ENCODE data around the gene POU1F1. TPM values are rescaled to one million over a fixed set of nuclear protein-coding genes. Genes with fewer than 3 reads are reported as not detected.
A peak's percentile ranks its signal among the peaks of the same experiment; 100 is the strongest.
"Not testable (repeated sequence)": the region's sequence is repeated elsewhere in the genome, so short reads cannot be mapped to it uniquely, and the experiment has no call there.

Gene POU1F1
- polyA plus RNA-seq, 3 donors from 2014 or later: not detected

DNA sequence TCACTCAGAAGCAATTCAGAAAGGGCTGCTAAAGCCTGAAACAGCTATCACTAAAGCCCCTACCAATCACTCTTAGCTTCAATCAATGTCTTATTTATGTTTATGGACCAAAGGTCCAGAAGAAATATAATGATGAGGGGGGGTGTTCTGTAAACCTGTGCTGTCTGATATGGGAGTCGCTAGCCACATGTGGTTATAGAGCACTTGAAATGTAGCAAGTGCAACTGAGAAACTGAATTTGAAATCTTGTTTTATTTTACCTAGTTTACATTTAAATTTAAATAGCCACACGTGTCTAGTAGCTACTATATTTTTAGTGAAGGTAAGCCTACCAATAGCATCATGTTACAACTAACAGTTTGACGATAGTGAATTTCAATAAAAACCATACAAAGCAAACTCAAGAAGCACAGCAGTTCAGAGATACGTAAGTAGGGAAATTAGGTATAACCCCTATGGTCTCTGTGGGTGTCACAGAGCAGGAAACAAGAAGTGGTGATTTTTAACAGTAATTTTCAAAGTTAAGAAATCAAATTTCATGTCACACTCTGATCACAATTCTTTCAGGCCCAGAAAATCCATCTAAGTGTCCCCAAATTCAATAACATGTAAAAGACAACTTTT is 3.6 kb downstream of the POU1F1 start:
- Mint-ChIP-seq H3K4me3 (no peak overlapping the region), H3K4me1 (peaks cover 31 to 50% of the 10 kb centered on the region in 2 donors), H3K27me3 (ENCODE audit: low read depth in 3 of 3) (peaks cover 0 to 1% (median 0%) of the 10 kb centered on the region in 3 donors), H3K36me3 (no peaks in the 10 kb centered on the region), H3K9me3 (no peaks in the 10 kb centered on the region), H3K27ac (no peak overlapping the region)
- DNase-seq: no peak

DNA sequence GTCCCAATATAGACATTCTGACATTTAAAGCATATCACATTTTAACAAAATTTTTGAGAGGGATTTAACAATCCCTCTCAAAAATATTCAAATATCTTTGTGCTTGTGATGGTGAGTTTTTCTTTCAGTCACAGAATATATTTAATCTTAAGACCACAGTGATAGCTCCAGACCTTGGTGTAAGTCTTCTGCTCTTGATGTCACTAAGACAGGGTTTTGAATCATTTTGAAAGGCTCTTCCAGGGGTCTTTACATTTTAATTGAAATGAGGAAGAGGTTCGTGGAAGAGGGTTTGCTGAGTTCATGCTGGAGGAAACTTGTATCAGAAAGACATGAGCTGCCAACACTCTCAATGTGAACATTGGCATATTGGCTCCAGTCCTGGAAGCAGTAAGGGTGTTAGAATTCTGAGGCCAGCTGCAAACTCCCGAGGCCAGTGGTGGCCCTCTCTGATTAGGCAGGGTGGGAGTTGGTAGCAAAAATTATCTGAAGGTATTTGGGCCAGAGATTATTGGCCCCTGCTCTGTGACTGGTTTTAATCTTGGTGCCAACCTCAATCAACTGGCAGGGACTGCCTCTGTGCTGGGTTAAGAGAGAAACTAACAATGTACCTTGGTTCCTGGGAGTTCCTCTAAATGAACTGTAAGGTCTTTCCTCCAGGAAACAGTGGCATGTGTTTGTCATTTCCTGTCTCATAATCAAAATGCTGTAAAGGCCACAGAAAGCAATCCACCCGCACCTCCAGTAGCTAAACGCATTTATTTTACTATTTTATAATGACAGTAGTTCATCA is 5.3 kb downstream of the POU1F1 start:
- H3K36me3 Mint-ChIP-seq: no peaks in the 10 kb centered on the region
- peaks cover 0 to 1% (median 0%) of the 10 kb centered on the region in 3 donors for H3K27me3 Mint-ChIP-seq (ENCODE audit: low read depth in 3 of 3)
- no peaks in the 10 kb centered on the region for H3K9me3 Mint-ChIP-seq
- DNase-seq: peak in 1 of 3 donors; percentile 1
- H3K4me3 Mint-ChIP-seq: peak overlapping the region in 4 of 5 donors; percentile 5 to 34 (median 22)
- H3K27ac Mint-ChIP-seq: peak overlapping the region in 3 of 6 donors; percentile 3 to 30 (median 3)
- peaks cover 31 to 50% of the 10 kb centered on the region in 2 donors for H3K4me1 Mint-ChIP-seq

DNA sequence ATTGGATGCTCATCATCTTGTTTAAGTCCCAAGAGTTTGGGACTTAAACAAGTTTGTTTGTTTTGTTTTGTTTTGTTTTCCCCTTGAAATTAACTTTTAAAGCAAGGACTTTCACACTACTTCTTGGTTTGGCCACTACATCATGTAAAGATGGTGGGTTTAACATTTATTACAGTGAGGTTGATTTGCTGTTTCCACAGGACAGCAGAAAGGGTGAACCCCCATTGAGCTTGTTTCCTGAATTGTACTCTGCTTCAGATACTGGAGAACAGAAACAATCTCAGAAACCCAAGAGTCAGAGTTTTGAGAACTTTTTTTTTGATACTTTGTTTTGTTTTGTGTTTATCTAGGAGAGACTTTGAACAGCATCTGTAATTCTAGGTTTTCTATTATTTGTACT is 6.7 kb downstream of the POU1F1 start:
- no peak overlapping the region for H3K4me3 Mint-ChIP-seq
- no peak for DNase-seq
- peak overlapping the region in 1 of 6 donors; percentile 39 for H3K27ac Mint-ChIP-seq
- no peaks in the 10 kb centered on the region for H3K9me3 Mint-ChIP-seq
- peaks cover 31 to 50% of the 10 kb centered on the region in 2 donors for H3K4me1 Mint-ChIP-seq
- H3K36me3 Mint-ChIP-seq: no peaks in the 10 kb centered on the region
- peaks cover 0 to 1% (median 0%) of the 10 kb centered on the region in 3 donors for H3K27me3 Mint-ChIP-seq (ENCODE audit: low read depth in 3 of 3)

DNA sequence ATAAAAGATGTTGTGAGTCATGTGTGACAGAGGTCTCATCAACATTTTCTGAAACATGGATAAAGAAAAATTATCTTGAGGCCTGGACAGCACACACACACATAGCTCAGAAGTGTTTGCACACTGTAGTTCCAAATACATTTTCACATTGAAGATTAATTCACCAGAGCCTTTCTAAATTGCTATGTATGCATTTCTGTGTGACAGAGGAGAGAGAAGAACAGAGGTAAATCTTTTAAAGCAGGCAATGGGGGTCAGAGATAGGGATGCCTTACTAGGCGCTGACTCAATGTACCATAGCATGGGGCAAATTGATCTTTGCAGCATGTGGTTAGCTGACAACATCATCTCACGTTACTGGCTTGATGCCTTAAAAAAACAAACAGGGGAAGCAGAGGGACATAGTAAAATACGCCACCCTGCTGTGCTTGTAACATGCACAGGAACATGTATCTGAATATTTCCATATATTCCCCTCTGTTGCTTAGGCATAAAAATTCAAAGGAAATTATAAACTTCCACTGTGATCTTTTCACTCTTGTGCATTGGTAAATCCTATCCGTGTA is 7.7 kb downstream of the POU1F1 start:
- peaks cover 0 to 5% (median 1%) of the 10 kb centered on the region in 3 donors for H3K27me3 Mint-ChIP-seq (ENCODE audit: low read depth in 3 of 3)
- H3K4me1 Mint-ChIP-seq: peaks cover 31 to 50% of the 10 kb centered on the region in 2 donors
- H3K4me3 Mint-ChIP-seq: no peak overlapping the region
- no peak overlapping the region for H3K27ac Mint-ChIP-seq
- no peaks in the 10 kb centered on the region for H3K9me3 Mint-ChIP-seq
- H3K36me3 Mint-ChIP-seq: no peaks in the 10 kb centered on the region
- DNase-seq: no peak

DNA sequence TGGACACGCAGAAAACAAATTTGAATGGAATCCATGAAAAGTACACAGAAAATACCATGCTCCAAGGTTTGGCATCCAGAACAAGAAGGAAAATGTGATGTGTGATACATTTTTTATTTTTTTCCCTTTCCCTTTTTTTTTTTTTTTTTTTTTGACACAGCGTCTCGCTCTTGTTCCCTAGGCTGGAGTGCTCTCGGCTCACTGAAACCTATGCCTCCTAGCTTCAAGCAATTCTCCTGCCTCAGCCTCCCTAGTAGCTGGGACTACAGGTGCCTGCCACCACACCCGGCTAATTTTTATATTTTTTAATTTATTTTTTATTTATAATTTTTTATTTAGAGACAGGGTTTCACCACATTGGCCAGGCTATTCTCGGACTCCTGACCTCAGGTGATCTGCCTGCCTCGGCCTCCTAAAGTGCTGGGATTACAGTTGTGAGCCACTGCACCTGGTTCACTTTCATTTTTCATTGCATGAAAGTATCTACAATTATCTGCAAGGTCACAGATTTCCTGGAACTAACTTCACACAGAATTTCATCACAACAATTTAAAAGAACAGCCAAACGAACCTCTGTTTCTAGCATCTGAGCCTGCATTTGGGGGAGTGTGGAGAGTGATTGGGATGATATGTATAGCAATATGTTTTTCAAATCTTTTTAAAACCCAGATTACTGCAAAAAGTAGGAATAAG is 8.3 kb downstream of the POU1F1 start:
- no peak for DNase-seq
- no peak overlapping the region for H3K4me3 Mint-ChIP-seq
- H3K4me1 Mint-ChIP-seq: peaks cover 26 to 47% of the 10 kb centered on the region in 2 donors
- peak overlapping the region in 1 of 6 donors; percentile 41 for H3K27ac Mint-ChIP-seq
- H3K36me3 Mint-ChIP-seq: no peaks in the 10 kb centered on the region
- no peaks in the 10 kb centered on the region for H3K9me3 Mint-ChIP-seq
- peaks cover 0 to 5% (median 1%) of the 10 kb centered on the region in 3 donors for H3K27me3 Mint-ChIP-seq (ENCODE audit: low read depth in 3 of 3)

DNA sequence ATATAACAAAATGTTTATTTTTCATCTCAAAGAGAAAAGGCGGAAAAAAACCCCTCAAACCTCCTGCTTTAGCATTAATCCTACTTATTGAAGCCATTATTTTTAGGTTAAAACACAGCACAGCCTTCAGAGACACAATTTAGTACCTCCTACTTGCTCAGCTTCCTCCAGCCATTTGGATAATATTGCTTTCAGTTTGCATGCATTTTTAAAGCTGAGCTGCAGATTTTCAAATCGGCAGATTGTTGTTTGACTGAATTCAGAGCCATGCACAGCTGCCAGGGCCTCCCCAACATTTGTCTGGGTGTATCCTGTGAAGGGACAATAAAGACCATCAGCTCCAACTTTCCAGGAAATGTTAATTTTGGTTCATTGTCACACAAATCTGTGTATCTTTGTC is 14.5 kb downstream of the POU1F1 start:
- Mint-ChIP-seq H3K27me3 (ENCODE audit: low read depth in 3 of 3) (peaks cover 0 to 5% (median 1%) of the 10 kb centered on the region in 3 donors), H3K36me3 (no peaks in the 10 kb centered on the region), H3K27ac (no peak overlapping the region), H3K9me3 (no peaks in the 10 kb centered on the region), H3K4me3 (no peak overlapping the region), H3K4me1 (no peaks in the 10 kb centered on the region)
- DNase-seq: no peak

DNA sequence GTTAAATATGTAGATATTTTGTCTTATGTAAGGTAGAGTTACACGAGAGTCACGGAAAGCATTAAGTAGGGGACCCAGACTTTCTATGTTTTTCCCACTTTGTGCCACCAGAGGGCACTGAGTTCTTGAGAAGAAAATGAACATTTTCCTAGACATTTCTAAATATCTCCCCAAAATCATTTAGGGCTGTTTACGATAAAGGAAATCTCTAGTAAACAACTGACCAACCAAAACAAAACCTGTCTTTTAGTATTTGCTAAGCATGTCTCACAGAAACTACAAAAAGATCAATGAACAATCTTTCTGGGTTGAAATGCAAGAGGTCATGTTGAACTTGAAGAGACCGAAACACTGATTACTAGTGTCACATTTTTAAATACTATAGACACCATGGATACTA is 16.1 kb downstream of the POU1F1 start:
- H3K27ac Mint-ChIP-seq: no peak overlapping the region
- peaks cover 0 to 5% (median 1%) of the 10 kb centered on the region in 3 donors for H3K27me3 Mint-ChIP-seq (ENCODE audit: low read depth in 3 of 3)
- no peak overlapping the region for H3K4me3 Mint-ChIP-seq
- H3K4me1 Mint-ChIP-seq: no peaks in the 10 kb centered on the region
- DNase-seq: peak; percentile 5 to 21 (median 14)
- H3K9me3 Mint-ChIP-seq: no peaks in the 10 kb centered on the region
- no peaks in the 10 kb centered on the region for H3K36me3 Mint-ChIP-seq

DNA sequence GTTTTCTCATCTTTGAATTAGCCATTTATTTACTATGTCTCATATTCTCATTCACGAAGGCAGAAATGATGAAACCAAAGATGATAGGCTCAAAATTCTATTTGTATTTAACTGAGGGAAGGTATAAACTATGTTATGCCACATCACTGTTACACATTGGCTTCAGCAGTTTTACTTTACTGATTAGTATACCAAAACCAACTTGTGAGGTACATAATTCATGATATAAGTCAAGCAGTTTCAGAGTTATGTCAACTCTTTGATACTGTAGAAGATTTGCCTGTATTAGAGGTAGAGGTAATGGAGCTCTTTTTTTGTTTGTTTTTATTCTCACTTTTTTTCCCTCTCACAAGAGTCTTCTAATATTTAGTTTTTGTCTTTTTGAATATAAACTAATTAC is 26.4 kb downstream of the POU1F1 start:
- Mint-ChIP-seq H3K27ac (no peak overlapping the region), H3K27me3 (ENCODE audit: low read depth in 3 of 3) (no peaks in the 10 kb centered on the region), H3K4me1 (peaks cover 0 to 5% of the 10 kb centered on the region in 2 donors), H3K9me3 (no peaks in the 10 kb centered on the region), H3K4me3 (no peak overlapping the region), H3K36me3 (peaks cover 23 to 35% (median 35%) of the 10 kb centered on the region in 3 donors)
- DNase-seq: no peak

DNA sequence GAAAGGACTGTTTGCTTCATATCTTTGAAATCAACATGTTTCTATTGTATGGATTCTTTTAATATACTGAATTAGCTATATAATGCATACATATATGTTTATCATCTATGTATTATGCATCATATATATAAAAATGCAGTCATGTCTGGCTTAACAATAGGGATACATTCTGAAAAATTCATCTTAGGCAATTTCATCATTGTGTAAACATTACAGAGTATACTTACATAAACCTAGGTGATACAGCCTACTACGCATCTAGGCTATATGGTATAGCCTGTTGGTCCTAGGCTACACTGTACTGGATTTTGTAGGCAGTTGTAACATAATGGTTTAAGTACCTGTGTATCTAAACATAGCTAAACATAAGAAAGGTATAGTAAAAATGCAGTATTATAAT is 27.6 kb downstream of the POU1F1 start:
- no peak overlapping the region for H3K27ac Mint-ChIP-seq
- H3K36me3 Mint-ChIP-seq: peaks cover 16 to 32% (median 28%) of the 10 kb centered on the region in 3 donors
- no peak overlapping the region for H3K4me3 Mint-ChIP-seq
- peaks cover 5 to 12% of the 10 kb centered on the region in 2 donors for H3K4me1 Mint-ChIP-seq
- H3K9me3 Mint-ChIP-seq: no peaks in the 10 kb centered on the region
- H3K27me3 Mint-ChIP-seq (ENCODE audit: low read depth in 3 of 3): no peaks in the 10 kb centered on the region
- no peak for DNase-seq

DNA sequence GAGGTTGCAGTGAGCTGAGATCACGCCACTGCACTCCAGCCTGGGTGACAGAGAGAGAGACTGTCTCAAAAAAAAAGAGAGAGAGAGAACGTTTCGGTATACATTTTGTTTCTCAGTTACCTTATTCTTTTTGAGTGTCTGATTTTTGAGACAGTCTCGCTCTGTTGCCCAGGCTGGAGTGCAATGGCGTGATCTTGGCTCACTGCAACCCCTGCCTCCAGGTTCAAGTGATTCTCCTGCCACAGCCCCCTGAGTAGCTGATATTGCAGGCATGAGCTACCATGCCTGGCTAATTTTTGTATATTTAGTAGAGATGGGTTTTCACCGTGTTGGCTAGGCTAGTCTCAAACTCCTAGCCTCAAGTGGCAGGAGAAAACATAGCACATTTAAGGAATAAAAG is 28.2 kb downstream of the POU1F1 start:
- Mint-ChIP-seq H3K4me1 (peaks cover 5 to 18% of the 10 kb centered on the region in 2 donors), H3K36me3 (peaks cover 11 to 32% (median 22%) of the 10 kb centered on the region in 3 donors)
- H3K9me3 Mint-ChIP-seq; DNase-seq; H3K27me3 Mint-ChIP-seq (ENCODE audit: low read depth in 3 of 3); H3K27ac Mint-ChIP-seq; H3K4me3 Mint-ChIP-seq: not testable (repeated sequence)

DNA sequence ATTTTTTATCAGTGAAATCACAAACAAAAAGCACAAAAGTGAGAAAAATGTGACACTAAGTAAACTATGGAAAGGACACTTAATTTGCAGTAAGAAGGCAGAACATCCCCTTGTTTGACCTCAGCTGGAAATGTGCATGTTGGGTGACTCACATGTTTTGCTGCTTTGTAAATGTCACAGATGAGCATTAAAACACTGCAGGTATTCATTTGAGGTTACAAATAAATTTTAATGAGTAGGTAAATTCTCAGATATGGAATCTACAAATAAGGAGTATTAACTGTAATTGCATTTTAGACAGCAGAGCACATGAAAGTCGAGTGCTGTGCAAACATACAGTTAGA is 29.0 kb downstream of the POU1F1 start:
- Mint-ChIP-seq H3K27me3 (ENCODE audit: low read depth in 3 of 3) (no peaks in the 10 kb centered on the region), H3K36me3 (peaks cover 11 to 29% (median 22%) of the 10 kb centered on the region in 3 donors), H3K4me3 (no peak overlapping the region), H3K9me3 (no peaks in the 10 kb centered on the region), H3K4me1 (peaks cover 6 to 23% of the 10 kb centered on the region in 2 donors), H3K27ac (no peak overlapping the region)
- no peak for DNase-seq

DNA sequence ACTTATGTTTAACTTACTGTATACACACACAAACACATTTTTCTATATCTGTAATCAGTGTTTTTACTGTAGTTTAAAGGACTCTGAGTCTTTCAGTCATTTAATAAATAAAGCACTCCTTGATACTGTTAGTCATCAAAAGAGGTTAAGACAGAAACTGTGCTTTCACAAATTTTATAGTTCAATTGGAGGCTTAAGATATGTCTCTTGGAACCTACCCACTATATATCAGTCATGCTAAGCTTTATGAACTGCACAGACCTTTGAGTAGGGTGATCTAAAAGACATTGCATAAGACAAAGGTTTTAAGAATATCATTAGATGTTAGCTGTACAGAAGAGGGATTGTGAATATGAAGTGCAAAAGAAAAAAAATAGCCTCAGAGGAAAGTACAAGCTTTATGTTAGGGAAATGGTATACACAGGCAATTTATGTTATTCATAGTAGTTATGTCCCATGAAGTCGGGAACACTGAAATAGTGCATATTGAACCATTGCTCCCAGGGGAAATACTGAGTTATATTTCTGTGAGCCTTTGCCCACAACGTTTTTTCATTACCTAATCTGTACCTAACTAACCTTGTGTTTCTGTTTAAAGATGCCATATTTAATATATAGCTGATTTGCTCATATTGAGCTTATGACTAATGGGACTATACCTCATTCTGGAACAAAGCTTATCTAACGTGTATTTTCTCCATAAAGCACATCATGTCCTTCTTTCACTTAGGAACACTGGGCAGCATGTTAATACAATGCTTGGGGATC is 29.5 kb downstream of the POU1F1 start:
- H3K27me3 Mint-ChIP-seq (ENCODE audit: low read depth in 3 of 3): no peaks in the 10 kb centered on the region
- no peak overlapping the region for H3K27ac Mint-ChIP-seq
- no peak for DNase-seq
- no peak overlapping the region for H3K4me3 Mint-ChIP-seq
- H3K36me3 Mint-ChIP-seq: peaks cover 11 to 28% (median 22%) of the 10 kb centered on the region in 3 donors
- no peaks in the 10 kb centered on the region for H3K9me3 Mint-ChIP-seq
- H3K4me1 Mint-ChIP-seq: peaks cover 6 to 29% of the 10 kb centered on the region in 2 donors

DNA sequence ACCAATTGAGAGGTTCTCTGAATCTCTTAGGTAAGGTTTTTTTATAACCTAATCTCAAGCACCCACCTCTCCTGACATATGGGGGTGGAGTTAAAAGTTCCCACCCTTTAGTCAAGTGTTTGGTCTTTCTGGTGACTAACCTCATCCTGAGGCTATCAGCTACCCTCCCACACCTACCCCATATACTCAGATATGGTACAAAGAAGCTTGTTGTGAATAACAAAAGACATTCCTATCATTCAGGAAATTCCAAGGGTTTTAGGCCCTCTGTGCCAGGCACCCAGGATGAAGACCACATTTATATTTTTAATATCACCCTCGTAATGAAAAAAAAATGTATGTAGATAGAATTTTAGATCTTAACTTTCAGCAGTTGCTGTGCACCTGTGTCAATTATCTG is 40.3 kb downstream of the POU1F1 start:
- no peaks in the 10 kb centered on the region for H3K9me3 Mint-ChIP-seq
- H3K4me1 Mint-ChIP-seq: peaks cover 4 to 54% of the 10 kb centered on the region in 2 donors
- peaks cover 3 to 8% (median 6%) of the 10 kb centered on the region in 3 donors for H3K36me3 Mint-ChIP-seq
- H3K27ac Mint-ChIP-seq: no peak overlapping the region
- DNase-seq: no peak
- H3K4me3 Mint-ChIP-seq: no peak overlapping the region
- H3K27me3 Mint-ChIP-seq (ENCODE audit: low read depth in 3 of 3): no peaks in the 10 kb centered on the region

Measured in immature natural killer cell (primary cell).